K562 (cell line): ENCODE results near the gene AGAP1. TPM values are rescaled to one million over a fixed set of nuclear protein-coding genes. Genes with fewer than 3 reads are reported as not detected.

Source experiments
- ATAC-seq: fragments of 200-7000 bp; cut with Tn5 transposase; 3 replicates; pipeline ENCODE4 v1.9.1; 2020; ENCODE audit warnings: moderate library complexity
- BruUV-seq: library from RNA; stranded (reverse); fragments of 400-500 nt; replicated peaks from 2 replicates; lab custom pipeline; 2021; lab: Mats Ljungman, UMichigan
- CTCF ChIA-PET: fragments of 300-600 bp; formaldehyde crosslinking; extraction: SDS; loops from one replicate; lab custom pipeline; 2021; ENCODE audit warnings: low intra/inter-chr PET ratio; lab: Yijun Ruan, JAX
- POLR2A ChIA-PET: fragments of 300-600, 350-650 bp; sonication (Branson Sonifier 250); formaldehyde crosslinking; extraction: SDS; loops from one replicate; lab custom pipeline; 2021; ENCODE audit warnings: antibody characterized with exemption, inconsistent platforms; lab: Yijun Ruan, JAX
- DNase-seq, 4 experiments: peaks; one replicate each; pipeline versions ENCODE4 v3.0.0 to v3.0.0-alpha.2; 2011 to 2018; ENCODE audit warnings: low spot score in 3 of 4, mixed read lengths in 3 of 4; ENCODE audit errors: extremely low read depth in 1 of 4
- FAIRE-seq: peaks from 2 replicates; lab custom pipeline; 2011; peaks lifted over from hg19 to GRCh38; lab: Jason Lieb, UNC
- H2AFZ ChIP-seq: 2 replicates; pipeline ENCODE4 v1.6.0; 2011; ENCODE audit warnings: low read depth, low read length, control low read depth, inconsistent platforms
- H3K27ac ChIP-seq: fragments of 200-600 bp; 3 replicates; pipeline ENCODE4 v1.8.0; 2011; ENCODE audit warnings: low read depth, mild to moderate bottlenecking, control low read depth, inconsistent platforms, low read length, moderate library complexity, mixed read lengths; ENCODE audit errors: extremely low read depth
- H3K27me3 ChIP-seq, 2 experiments: fragments of 300-600 bp in 1 of 2; 2 replicates in 1 of 2; 3 replicates in 1 of 2; pipeline versions ENCODE4 v1.6.0 to v1.8.0; 2011; ENCODE audit warnings: inconsistent platforms in 2 of 2, low read length in 2 of 2, mild to moderate bottlenecking in 1 of 2, mixed read lengths in 1 of 2, moderate library complexity in 1 of 2; ENCODE audit not compliant: control insufficient read depth in 2 of 2, insufficient read depth in 2 of 2
- H3K36me3 ChIP-seq: fragments of 300-600 bp; 3 replicates; pipeline ENCODE4 v1.8.0; 2011; ENCODE audit warnings: mild to moderate bottlenecking, low read length, inconsistent platforms; ENCODE audit not compliant: control insufficient read depth, insufficient read depth
- H3K4me1 ChIP-seq, 2 experiments: fragments of 200-600 bp in 1 of 2; replicated peaks in 1 of 2; 2 replicates in 1 of 2; 3 replicates in 1 of 2; pipeline versions ENCODE4 v1.5.1 to v1.8.0; 2011; ENCODE audit warnings: inconsistent platforms in 2 of 2, low read length in 2 of 2, mild to moderate bottlenecking in 1 of 2, mixed read lengths in 1 of 2, moderate library complexity in 1 of 2; ENCODE audit not compliant: control insufficient read depth in 2 of 2, insufficient read depth in 2 of 2
- H3K4me2 ChIP-seq: 2 replicates; pipeline ENCODE4 v1.6.1; 2011; ENCODE audit warnings: low read length, control low read depth, inconsistent platforms, mixed read lengths; ENCODE audit not compliant: insufficient read depth
- H3K4me3 ChIP-seq: fragments of 200-600 bp; sonication (generic), shearing (Covaris generic); 2 replicates; pipeline ENCODE4 v1.5.1; 2016; ENCODE audit warnings: control low read depth, inconsistent platforms
- H3K79me2 ChIP-seq: fragments of 200-600 bp; 3 replicates; pipeline ENCODE4 v1.8.0; 2011; ENCODE audit warnings: low read length, inconsistent platforms; ENCODE audit not compliant: control insufficient read depth, insufficient read depth
- H3K9ac ChIP-seq, 2 experiments: 2 replicates each; pipeline versions ENCODE4 v1.6.0 to v1.6.1; 2011; ENCODE audit warnings: low read depth in 2 of 2, low read length in 2 of 2, control low read depth in 1 of 2, inconsistent platforms in 1 of 2, mild to moderate bottlenecking in 1 of 2, mixed read lengths in 1 of 2; ENCODE audit not compliant: insufficient read depth in 1 of 2
- H3K9me1 ChIP-seq: one replicate; pipeline ENCODE4 v1.6.0; 2011; ENCODE audit warnings: inconsistent platforms, mild to moderate bottlenecking, low read length, moderate library complexity; ENCODE audit not compliant: control insufficient read depth, insufficient read depth
- H3K9me3 ChIP-seq: replicated peaks from 2 replicates; pipeline ENCODE4 v1.5.1; 2011; ENCODE audit warnings: low read depth, low read length, inconsistent platforms; ENCODE audit not compliant: control insufficient read depth, insufficient read depth
- H4K20me1 ChIP-seq: replicated peaks from 2 replicates; pipeline ENCODE4 v1.6.1; 2011; ENCODE audit warnings: low read length, inconsistent platforms, mixed read lengths; ENCODE audit not compliant: control insufficient read depth, insufficient read depth
- CCAR2 ChIP-seq: fragments of 200-400 bp; formaldehyde crosslinking; IDR thresholded peaks from 2 replicates; pipeline ENCODE4 v1.6.1; 2017; ENCODE audit warnings: mild to moderate bottlenecking, low read depth, low read length
- CXXC5 ChIP-seq: fragments of 250-450 bp; sonication (Bioruptor Pico); IDR thresholded peaks from 2 replicates; pipeline ENCODE4 v1.8.0; 2022; ENCODE audit warnings: inconsistent platforms, mild to moderate bottlenecking, moderate library complexity
- MCM3 ChIP-seq: fragments of 450-650 bp; IDR thresholded peaks from 2 replicates; pipeline ENCODE4 v1.6.1; 2016
- MYBL2 ChIP-seq, 2 experiments: fragments of 450-650 bp in 1 of 2; sonication (generic) in 1 of 2; formaldehyde crosslinking in 1 of 2; IDR thresholded peaks; 2 replicates each; pipeline versions ENCODE4 v1.6.1 to v1.8.1; 2017 to 2022; ENCODE audit warnings: borderline replicate concordance in 1 of 2, inconsistent platforms in 1 of 2, low read depth in 1 of 2, mild to moderate bottlenecking in 1 of 2, missing genetic modification reagents in 1 of 2, moderate library complexity in 1 of 2
- NFRKB ChIP-seq: fragments of 450-650 bp; IDR thresholded peaks from 2 replicates; pipeline ENCODE4 v1.6.1; 2016; ENCODE audit warnings: low read depth
- PHF20 ChIP-seq: fragments of 450-650 bp; IDR thresholded peaks from 2 replicates; pipeline ENCODE4 v1.6.1; 2018; ENCODE audit not compliant: partially characterized antibody
- RFX1 ChIP-seq: fragments of 450-650 bp; IDR thresholded peaks from 2 replicates; pipeline ENCODE4 v1.6.1; 2016; ENCODE audit warnings: mild to moderate bottlenecking, moderate library complexity
- SAP30 ChIP-seq: fragments of 200-600 bp; sonication (generic); IDR thresholded peaks from 2 replicates; pipeline ENCODE4 v1.6.1; 2012; ENCODE audit warnings: borderline replicate concordance, low read depth, mild to moderate bottlenecking, moderate library complexity, low read length, control low read depth, inconsistent platforms; ENCODE audit not compliant: insufficient read depth, poor library complexity, severe bottlenecking
- SPI1 ChIP-seq: IDR thresholded peaks from 2 replicates; pipeline ENCODE4 v1.6.1; 2011; ENCODE audit warnings: low read depth, low read length, control low read depth, borderline replicate concordance
- TRIM24 ChIP-seq, 2 experiments: fragments of 450-650 bp; IDR thresholded peaks; 2 replicates each; pipeline ENCODE4 v1.6.1; 2016
- ZNF239 ChIP-seq: fragments of 250-450 bp; sonication (Bioruptor Pico); IDR thresholded peaks from 2 replicates; pipeline ENCODE4 v1.4.0; 2020; ENCODE audit warnings: mild to moderate bottlenecking
- ZNF354B ChIP-seq: fragments of 250-450 bp; sonication (Bioruptor Pico); IDR thresholded peaks from 2 replicates; pipeline ENCODE4 v1.4.0; 2020
- ZNF512 ChIP-seq: IDR thresholded peaks from 2 replicates; pipeline ENCODE4 v1.6.1; 2016; ENCODE audit warnings: missing genetic modification characterization, missing compliant biosample characterization
- ZNF79 ChIP-seq: fragments of 250-450 bp; sonication (Bioruptor Pico); IDR thresholded peaks from 2 replicates; pipeline ENCODE4 v1.4.0; 2020; ENCODE audit warnings: low read depth, mild to moderate bottlenecking, moderate library complexity
- WGBS: fragments of 100-300 bp; shearing (Covaris generic); methylation state at CpG from one replicate; pipeline ENCODE4 v1.1.6; 2016; ENCODE audit warnings: low coverage, mixed read lengths; ENCODE audit not compliant: insufficient coverage; ENCODE audit errors: missing lambda C conversion rate; 5-methylcytosine and 5-hydroxymethylcytosine counted together
- in situ Hi-C: fragments of 300-500 bp; cut with MboI; formaldehyde crosslinking; loops from 4 replicates; pipeline ENCODE4 v1.15.0; 2018; ENCODE audit warnings: inconsistent platforms, mixed read lengths
- intact Hi-C: fragments of 100-400 bp; cut with micrococcal nuclease; formaldehyde crosslinking; loops from 2 replicates; pipeline ENCODE4 v1.14.2; 2022
- polyA plus RNA-seq, 8 experiments: library from polyadenylated mRNA; depleted of rRNA in 4 of 8; stranded (reverse) in 5 of 8; unstranded in 3 of 8; fragments of >200 nt; fragmentation: Nextera tagmentation in 2 of 8; fragmentation: Illumina TruSeq in 1 of 8; extraction: Ambion mirVana in 2 of 8; extraction: Trizol in 1 of 8; gene quantifications; 2 replicates each; pipeline versions ENCODE4 v1.2.1 to v1.2.3, GENCODE V29; 2011 to 2014; ENCODE audit warnings: inconsistent platforms in 1 of 8, missing spikeins in 1 of 8
- total RNA-seq, 7 experiments: library from RNA; depleted of rRNA in 6 of 7; stranded (reverse); fragments of >200 nt in 6 of 7; fragmentation: Illumina TruSeq in 2 of 7; extraction: Trizol in 2 of 7; gene quantifications; 2 replicates each; pipeline versions ENCODE4 v1.2.1 to v1.2.3, GENCODE V29; 2011 to 2021; ENCODE audit warnings: low replicate concordance in 1 of 7
- TF ChIP-seq, protein P1 (sequence below): sonication (generic); formaldehyde crosslinking; IDR thresholded peaks from 2 replicates; pipeline ENCODE4 v1.8.0; 2023; ENCODE audit warnings: mild to moderate bottlenecking, missing genetic modification reagents

Gene AGAP1
- total and polyA plus RNA-seq, 9 of the 15 experiments (the other 6 are each of a cell fraction or from before 2014, with no cell fraction given), result 1.3 to 24.0 (median 10.6) TPM

GRCh38 chr2:235960011-235960715 lies 466.3 kb downstream of the AGAP1 start (continued):
- TF ChIP-seq MCM3 (no peak), SPI1 (no peak), MYBL2 (IDR thresholded peaks at IDR 0.05; ENCODE audit: low read depth) (no peak), MYBL2 (CRISPR knock-in tag; IDR thresholded peaks at IDR 0.05; ENCODE audit: borderline replicate concordance) (no peak)

DNA sequence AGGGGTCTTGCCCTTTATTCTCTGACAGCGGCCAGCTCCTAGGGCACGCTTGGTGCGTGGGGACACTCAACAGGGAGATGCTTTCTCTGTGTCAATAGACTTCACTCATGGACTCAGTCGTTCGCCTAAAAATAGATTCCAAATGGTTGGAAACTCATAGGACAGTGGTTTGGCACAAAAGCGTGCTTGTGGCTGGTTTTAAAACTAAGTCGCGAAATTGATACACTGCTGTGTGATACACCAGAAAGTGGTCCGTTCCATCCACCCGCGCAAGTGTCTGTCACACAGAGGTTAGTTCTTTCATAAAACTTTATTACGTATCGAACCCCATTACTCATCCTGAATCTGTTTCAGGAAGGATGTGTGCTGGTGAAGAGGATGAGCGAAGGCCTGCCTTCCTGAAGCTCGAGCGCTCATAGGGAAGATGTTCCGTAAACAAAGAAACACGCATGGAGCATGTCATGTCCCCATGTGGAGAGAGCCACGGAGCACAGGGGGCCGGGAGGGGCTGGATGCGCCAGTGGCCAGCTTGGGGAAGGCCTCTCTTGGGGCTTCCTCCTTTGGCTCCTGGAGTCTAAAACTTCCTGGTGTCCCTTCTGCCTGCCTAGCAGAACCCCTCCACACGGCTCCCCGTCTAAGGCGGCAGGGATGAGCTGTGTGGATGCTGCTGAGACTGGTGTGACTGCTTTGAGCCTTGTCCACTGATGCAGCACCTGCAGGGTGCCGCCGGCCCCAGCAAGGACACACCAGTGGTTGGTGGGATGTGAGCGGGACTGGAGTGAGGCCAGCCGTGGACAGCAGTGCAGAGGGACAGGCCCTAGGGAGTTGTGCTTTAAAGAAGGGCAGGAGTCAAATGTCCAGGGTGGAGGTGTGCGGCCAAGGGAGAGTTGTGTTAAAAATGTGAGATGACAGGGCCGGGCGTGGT lies 467.1 kb downstream of the AGAP1 start:
- in situ Hi-C loops, result no loop called here

More for the DNA sequence above, 467.1 kb downstream of the AGAP1 start:
- H4K20me1 ChIP-seq, result no peaks in the 10 kb centered on the region
- H2AFZ ChIP-seq, result no peak overlapping the region
- TF ChIP-seq TRIM24 (IDR thresholded peaks at IDR 0.05) (no peak), SAP30 (no peak), PHF20 (no peak), CCAR2 (no peak), ZNF354B (CRISPR knock-in tag) (no peak), CXXC5 (CRISPR knock-in tag) (no peak), ZNF239 (CRISPR knock-in tag) (no peak), RFX1 (no peak), NFRKB (no peak), ZNF79 (CRISPR knock-in tag) (no peak), ZNF512 (no peak)
- TF ChIP-seq, protein P1, sequence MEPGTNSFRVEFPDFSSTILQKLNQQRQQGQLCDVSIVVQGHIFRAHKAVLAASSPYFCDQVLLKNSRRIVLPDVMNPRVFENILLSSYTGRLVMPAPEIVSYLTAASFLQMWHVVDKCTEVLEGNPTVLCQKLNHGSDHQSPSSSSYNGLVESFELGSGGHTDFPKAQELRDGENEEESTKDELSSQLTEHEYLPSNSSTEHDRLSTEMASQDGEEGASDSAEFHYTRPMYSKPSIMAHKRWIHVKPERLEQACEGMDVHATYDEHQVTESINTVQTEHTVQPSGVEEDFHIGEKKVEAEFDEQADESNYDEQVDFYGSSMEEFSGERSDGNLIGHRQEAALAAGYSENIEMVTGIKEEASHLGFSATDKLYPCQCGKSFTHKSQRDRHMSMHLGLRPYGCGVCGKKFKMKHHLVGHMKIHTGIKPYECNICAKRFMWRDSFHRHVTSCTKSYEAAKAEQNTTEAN, result no peak
- H3K9me3 ChIP-seq, result no peaks in the 10 kb centered on the region
- DNase-seq (no peak), ATAC-seq (no peak), FAIRE-seq (no peak)
- ChIA-PET POLR2A (no interaction called here), CTCF (no interaction called here)
- no peaks in the 10 kb centered on the region for H3K27me3 ChIP-seq
- WGBS, result 87% methylated on average over 27 of the region's 31 CpGs
- no peaks in the 10 kb centered on the region for H3K9me1 ChIP-seq
- H3K9ac ChIP-seq, result no peak overlapping the region
- H3K4me3 ChIP-seq, result no peak overlapping the region
- no peaks in the 10 kb centered on the region for H3K36me3 ChIP-seq
- no peaks in the 10 kb centered on the region for H3K79me2 ChIP-seq
- H3K27ac ChIP-seq, result no peak overlapping the region
- BruUV-seq, result no TSS peak
- H3K4me1 ChIP-seq, result no peaks in the 10 kb centered on the region
- H3K4me2 ChIP-seq, result no peak overlapping the region
- intact Hi-C loops, result no loop called here
